ENCODE data around the gene AKAP3.

- TF ChIP-seq CTCF (optimal IDR thresholded peaks at IDR 0.05 in 1 of 3, IDR thresholded peaks at IDR 0.05 in 1 of 3, conservative IDR thresholded peaks at IDR 0.05 in 1 of 3; ENCODE audit: extremely low read depth in 1 of 3, insufficient read depth in 2 of 3, low read length in 3 of 3) = no peak
- TF ChIP-seq EZH2 (IDR thresholded peaks at IDR 0.05; ENCODE audit: low read length) = no peak
These were observed 27.3 kb downstream of the AKAP3 start for GRCh38 chr12:4621511-4621910.

Measured in keratinocyte (primary cell).